ENCODE data around the gene THSD4. TPM values are rescaled to one million over a fixed set of nuclear protein-coding genes. Genes with fewer than 3 reads are reported as not detected.

The THSD4 gene
- total RNA-seq, 1 experiment from 2014 or later, result 1.2 TPM

DNA sequence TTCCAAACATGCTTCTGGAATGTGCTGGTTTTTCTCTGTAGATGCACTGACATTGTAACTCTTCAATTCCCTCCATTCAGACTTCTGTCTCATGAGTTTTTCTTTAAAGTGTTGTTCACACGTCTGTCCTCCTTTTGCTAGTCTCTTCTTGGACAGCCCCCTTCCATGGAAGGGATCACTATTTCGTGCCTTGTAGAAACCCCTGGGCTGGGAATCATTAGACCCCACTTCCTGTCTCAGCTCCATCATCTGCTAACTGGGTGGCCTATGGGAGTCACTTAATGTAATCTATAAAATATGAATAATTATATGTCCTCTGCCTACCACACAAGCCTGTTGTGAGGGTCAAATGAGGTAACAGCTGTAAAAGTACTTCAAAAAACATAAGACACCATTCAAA lies 110.6 kb downstream of the THSD4 start:
- DNase-seq (ENCODE audit: low spot score), result no peak

DNA sequence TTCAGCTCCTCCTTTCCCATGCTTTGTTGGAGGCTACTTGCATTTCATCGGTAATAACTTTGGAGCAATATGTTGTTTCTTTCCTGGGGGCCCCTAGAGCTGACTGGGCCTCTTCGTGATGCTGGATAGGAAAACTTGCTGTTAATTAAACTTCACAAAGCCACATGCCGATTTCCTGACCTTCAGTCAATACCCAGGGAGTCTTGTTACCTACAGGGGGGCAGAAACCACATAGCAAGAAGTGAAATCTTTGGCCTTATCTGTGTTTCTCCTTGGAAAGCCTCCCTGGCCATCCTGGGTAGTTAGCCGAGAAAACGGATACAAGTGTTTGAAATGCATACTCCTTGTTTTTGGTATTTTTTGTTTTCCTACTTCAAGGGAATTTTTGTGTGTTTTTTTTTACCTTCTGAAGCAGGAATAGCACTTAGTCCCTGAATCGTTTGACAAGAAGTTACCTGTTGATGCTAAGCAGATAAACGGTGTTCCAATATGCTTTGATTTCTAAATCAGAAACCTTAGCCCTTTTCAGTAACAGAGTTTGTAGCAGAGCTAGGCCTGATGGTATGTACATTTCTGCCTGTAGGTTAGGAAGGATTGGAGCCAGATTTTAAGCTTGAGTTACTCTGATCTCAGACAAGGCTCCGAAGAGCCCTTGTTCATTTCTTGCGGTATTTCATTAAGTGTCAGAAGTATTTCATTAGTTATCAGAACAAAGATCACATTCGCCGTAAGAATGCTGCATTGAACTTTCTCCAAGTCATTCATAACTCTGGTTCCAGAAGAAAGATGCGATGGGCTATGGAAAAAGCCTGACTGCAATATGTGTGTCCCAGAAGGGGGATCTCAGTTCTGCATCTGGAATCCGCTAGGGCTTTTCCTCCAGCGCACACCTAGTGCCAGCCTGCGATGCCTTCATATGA lies 111.5 kb downstream of the THSD4 start:
- DNase-seq (ENCODE audit: low spot score), result no peak

DNA sequence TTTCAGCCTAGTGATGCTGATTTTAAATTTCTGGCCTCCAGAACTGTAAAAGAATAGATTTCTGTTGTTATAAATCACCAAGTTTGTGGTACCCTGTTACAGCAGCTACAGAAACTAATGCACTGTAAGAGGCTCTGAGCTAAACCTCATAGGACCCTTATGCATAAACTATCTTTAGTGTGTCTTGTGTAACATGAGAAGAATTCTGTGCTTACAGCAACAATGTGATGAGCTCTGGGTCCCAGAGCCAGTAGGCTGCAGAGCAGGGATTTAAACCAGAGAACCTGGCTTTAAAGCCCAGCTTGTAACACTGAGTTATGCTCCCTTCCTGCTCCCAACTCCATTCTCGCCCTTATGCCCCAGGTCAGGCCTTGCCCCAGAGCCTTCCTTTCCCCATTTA lies 113.1 kb downstream of the THSD4 start:
- DNase-seq (ENCODE audit: low spot score), result no peak

DNA sequence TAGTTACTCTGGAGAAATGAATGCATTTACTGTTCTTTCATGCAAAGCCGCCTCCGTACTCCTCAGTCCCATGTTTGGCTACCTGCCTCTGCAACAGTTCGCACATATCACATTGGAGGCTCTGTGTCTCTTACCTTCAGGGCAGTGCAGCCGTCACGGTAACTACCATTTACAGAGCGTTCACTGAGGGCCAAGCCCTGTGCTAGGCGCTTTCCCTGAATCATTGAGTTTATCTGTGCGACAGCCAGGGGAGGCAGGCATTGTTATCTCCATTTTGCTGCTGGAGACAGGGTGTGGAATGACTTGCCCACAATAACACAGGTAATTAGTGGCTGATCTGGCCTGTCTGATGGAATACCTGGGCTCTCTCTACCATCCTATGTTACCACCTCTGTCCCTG lies 115.0 kb downstream of the THSD4 start:
- DNase-seq (ENCODE audit: low spot score), result no peak

- no peak for DNase-seq (ENCODE audit: low spot score)
Observed at GRCh38 chr15:71231758-71232157, 116.5 kb downstream of the THSD4 start.

- DNase-seq (ENCODE audit: low spot score), result no peak
Observed at GRCh38 chr15:71232411-71232810, 117.1 kb downstream of the THSD4 start.

DNA sequence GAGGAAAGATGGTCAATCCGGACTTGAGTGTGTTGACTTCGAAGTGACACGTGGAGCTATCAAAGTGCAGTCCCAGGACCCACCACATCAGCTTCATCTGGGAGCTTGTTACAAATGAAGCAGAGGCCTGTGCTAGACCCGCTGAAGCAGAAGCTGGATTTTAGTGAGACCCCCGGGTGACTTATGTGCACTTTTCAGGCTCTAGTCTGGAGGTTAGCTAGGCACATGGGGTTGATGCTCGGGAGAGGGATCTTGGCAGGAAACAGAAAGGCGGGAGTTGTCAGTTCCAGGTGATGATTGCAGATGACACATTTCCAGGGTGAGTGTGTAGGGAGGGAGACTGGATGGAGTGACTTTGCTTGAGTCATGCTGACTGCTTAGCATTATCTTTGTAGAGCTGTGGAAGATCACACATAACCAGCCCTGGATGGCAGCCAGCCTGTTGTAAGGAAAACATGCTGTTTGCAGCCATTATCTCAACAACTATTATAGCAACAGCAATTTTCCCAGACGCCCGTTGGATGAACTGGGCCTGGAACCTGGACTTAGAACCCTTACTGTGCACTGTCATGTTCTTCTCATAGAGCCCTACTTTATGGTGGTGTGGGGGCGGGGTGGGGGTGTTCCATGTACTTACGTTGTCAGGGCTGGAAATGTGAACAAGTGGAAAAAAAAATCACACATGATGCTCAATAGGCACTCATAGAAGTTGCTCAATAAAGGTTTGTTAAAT lies 122.4 kb downstream of the THSD4 start:
- peak; percentile 65 for DNase-seq (ENCODE audit: low spot score)

DNA sequence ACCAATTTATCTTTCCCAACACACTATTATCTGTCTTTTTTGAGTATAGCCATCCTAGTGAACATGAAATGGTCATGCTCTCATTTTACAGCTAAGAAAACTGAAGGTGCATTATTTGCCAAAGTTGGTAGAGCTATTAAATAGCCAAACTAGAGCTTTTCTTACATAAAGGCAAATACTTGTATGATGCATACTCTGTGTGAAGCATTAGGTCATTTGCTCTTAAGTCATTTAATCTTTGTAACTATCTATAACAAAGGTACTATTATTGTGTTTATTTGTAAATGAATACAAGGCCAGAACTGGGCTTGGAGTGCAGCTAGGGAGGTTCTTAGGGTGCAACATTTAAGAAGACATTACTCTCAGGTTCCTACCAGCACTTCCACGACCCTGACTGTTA lies 123.7 kb downstream of the THSD4 start:
- no peak for DNase-seq (ENCODE audit: low spot score)

DNA sequence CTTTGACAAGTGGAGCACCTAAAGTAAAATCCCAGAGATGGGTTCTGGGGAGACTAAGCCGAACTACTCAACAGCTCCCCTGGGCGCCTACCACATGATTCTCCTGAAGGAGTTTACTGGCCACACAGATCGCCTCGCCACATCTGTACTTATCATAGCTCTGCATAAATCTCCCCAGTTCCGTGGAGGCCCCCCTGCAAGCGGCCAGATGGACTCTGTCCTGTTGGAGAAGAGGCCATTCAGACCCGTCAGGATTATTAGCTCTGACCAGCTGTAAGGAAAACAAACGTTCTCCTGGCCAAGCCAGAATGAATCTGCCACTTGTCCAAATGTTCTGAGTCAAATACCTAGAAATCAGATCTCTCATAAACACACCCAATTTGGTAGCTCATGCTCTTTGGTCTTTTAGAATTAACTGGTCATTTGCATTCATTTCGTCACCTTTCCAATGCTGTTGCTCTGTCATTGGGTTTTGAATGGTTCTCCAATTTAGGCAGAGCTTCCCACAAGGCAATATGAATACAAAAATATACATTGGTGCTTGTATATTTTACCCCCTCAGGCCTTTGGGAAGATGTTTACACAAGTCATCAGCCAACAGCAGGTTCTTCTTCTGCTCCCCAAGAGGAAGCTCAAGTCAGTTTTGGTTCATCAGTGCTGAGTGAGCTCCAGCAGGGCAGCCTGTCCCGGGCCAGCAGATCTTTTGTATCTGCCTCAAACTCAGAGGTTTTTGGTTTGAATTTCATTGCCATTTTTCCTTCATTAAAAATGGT lies 124.5 kb downstream of the THSD4 start:
- DNase-seq (ENCODE audit: low spot score), result no peak

GRCh38 chr15:71242292-71242691 lies 127.0 kb downstream of the THSD4 start:
- DNase-seq (ENCODE audit: low spot score), result no peak

DNA sequence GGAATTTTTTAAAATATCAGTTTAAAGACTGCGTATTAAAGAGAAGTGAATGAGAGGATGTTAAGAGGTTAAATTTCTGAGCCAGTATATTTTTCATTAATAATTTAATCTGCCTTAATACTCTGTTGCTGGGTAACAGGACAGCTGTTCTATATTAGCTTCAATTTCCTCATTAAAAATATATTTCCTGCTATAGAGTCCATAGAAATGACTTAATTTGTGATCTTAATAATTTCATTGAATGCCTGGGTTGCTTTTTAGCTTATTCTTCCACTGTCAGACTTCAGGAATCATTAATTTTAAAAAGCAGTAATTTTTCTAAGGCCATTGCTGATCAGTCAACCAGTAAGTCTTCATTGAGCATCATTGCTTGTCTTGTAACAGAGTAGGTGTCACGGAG lies 129.0 kb downstream of the THSD4 start:
- no peak for DNase-seq (ENCODE audit: low spot score)

DNA sequence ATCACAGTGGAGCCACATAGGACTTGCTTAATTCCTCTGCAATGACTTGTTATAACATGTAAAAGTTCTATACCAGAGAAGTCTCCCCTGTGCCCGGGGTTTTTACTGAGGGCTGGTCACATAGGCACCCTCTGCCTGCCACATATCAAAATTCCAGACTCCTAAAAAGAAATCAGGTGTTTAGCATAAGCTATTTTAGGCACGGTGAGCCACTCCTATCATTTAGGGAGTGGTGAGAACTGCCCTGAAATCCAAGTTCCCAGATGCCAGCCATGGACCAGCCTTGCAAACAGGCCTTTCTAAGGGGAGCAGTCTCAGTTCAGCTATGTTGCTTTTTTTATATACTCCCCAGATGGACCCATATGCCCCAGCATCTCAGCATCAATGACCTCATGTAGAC lies 130.3 kb downstream of the THSD4 start:
- DNase-seq (ENCODE audit: low spot score), result no peak

DNA sequence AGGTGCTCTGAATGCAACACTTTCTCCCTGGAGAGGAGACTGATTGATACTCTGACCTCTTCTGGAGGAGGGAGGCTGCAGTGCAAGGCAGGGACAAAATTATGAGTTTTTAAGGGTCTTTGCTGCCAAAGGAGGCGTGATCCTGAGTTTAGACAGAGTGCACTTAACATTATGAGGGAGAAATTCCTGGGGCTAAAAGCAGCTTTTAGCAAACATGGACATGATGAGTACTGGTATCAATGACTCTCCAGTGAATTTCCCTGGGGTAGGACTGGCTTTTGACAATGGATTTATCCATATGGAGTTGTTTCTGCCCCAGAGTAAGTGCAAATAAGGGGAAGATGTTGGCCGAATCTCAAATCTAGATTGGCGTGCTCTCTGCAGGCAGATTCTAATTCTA lies 133.1 kb downstream of the THSD4 start:
- no peak for DNase-seq (ENCODE audit: low spot score)

DNA sequence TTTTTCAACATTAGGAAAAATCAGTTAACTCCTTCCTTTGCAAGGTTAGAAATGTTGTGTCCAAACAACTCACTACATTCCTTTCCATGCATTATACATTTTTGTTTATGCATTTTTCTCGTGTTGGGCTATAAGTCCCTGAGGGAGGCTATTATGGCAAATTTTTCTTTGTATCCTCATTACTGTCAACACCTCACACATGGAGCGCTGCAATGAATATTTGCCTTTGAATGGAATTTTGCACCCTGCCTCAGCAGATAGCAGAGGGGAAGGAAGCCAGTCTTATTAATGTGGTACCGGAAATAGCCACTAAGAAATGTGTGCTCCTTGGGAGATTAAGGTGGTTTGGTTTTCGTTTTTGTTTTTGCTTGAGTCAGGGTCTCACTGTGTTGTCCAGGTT lies 134.7 kb downstream of the THSD4 start:
- no peak for DNase-seq (ENCODE audit: low spot score)

DNA sequence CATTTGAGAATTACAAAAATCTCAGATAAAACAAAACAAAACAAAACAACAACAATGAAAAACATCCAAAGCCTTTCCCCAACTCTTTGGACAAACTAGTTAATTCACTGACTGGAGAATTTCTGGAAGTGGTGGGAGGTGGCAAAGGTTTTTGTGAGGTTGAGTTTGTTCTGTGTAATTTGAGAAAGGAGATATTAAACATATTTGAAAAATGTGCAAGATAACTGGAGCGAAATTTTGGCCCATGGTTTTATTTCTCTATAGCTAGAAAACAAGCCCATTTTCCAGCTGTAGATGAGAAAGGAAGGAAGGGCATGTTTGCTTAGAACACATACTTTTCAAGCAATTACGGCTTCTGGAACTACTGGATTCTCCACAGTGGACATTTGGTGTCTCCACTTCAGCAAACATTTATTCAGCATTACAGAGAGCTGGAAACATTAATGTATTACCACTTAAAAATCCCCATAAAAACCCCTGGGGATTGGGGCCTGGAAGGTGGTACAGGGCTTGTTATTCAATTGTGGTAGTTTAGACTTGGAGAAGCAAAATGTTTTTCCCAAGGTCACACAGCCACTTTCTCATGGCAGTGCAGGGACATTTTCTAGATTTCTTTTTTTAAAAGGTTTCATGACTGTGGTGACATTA lies 135.8 kb downstream of the THSD4 start:
- DNase-seq (ENCODE audit: low spot score), result no peak

DNA sequence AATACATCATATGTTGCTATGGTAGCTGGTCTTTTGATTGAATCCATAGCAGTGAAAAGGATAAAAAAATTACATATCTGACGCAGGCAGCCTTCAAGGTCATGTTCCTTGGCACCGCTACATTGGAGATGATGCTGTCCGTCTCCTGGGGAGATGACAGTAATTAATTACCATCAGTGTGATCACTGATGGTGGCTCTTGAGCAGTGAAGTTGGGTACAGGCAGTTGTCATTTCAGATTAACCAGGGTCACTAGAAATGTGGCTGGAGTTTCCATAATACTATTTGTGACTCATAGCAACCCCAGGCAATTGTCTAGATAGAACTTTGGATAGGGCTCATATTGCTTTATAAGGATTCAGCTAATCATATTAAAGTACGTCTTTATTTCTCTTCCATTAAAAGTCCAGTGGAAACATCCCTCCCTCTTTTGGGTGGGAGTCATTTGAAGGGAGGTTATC lies 136.3 kb downstream of the THSD4 start:
- no peak for DNase-seq (ENCODE audit: low spot score)

- DNase-seq (ENCODE audit: low spot score), result no peak
Observed at GRCh38 chr15:71252044-71252739, 136.9 kb downstream of the THSD4 start.

DNA sequence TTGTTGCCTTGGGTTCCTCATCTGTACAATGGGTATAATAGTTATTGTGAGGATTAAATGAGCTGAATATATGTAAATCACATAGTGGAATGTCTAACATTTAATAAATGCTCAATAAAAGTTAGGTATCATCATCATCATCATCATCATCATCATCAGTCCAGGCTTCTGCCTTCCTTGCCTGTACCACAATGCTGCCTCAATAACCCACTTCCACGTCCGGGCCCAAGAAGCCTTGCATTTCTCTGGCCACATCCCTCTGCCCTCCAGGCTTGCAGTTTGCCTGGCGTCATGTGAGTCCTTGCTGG lies 137.4 kb downstream of the THSD4 start:
- no peak for DNase-seq (ENCODE audit: low spot score)

DNA sequence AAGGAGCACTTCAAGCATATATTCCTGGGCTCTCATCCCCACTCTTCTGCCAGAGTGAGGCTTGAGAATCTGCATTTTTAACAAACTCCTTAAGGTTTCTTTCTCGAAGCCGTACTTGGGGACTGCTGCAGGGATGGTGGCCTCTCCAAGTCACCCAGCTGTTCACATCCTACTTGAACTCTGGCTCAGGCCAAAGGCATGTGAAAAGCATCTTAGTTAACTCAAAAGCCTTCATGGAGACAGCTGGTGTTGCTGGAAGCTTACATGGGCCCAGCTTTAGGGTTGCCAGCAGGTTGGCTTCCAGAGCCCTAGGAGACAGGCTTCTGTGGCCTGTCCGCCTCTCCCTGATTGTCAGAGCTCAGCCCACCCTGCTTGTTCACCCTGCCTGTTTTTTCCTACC lies 139.2 kb downstream of the THSD4 start:
- DNase-seq (ENCODE audit: low spot score), result no peak

- no peak for DNase-seq (ENCODE audit: low spot score)
Observed at GRCh38 chr15:71256934-71257664, 141.8 kb downstream of the THSD4 start.

DNA sequence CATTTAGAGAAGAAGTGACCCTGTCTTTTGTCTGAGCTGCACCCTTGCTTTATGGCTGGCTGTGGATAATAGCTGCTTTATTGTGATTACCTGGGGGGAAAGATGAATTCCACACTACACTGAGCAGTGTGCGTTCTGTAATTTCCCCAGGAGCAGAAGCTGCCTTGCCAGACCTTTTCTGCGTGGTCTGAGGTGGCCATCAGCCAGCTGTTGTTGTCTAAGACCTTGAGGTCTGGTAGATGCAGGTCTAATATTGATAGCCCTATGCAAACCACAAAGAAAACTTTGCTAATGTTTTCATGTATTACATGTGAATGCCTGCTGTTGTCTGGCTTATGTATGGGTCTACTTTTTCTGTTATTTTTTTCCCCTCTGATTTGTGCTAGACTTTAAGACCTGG lies 144.6 kb downstream of the THSD4 start:
- DNase-seq (ENCODE audit: low spot score), result no peak

Data from H4 (cell line).